Measurements from ENCODE around the gene EFCAB3. TPM values are rescaled to one million over a fixed set of nuclear protein-coding genes. Genes with fewer than 3 reads are reported as not detected.
"Not testable (repeated sequence)": the region's sequence is repeated elsewhere in the genome, so short reads cannot be mapped to it uniquely, and the experiment has no call there.

The EFCAB3 gene
- total RNA-seq, 2 experiments from 2014 or later, result not detected

- CTCF ChIA-PET, POLR2A ChIA-PET: not testable (repeated sequence)
Observed at GRCh38 chr17:62458483-62458882, 78.1 kb downstream of the EFCAB3 start.

DNA sequence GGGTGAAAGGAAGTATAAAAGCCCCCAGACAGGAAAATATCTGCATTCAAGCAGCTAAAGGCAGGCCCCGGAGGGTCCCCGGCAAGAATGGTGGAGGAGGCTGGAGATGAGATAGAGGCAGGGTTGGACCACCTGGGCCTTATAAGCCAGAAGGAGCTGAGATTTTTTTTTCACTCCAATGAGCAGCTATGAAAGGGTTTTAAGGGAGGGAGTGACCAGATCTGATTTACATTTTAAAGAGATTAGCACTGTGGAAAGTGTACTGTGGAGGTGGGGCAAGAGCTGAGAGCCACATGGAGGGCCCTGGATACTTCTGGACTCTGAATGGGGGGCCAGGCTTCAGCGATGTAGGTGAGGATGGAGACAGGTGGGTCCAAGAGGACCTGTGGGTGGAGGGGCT, 84.1 kb downstream of the EFCAB3 start:
- POLR2A ChIA-PET, CTCF ChIA-PET: not testable (repeated sequence)

DNA sequence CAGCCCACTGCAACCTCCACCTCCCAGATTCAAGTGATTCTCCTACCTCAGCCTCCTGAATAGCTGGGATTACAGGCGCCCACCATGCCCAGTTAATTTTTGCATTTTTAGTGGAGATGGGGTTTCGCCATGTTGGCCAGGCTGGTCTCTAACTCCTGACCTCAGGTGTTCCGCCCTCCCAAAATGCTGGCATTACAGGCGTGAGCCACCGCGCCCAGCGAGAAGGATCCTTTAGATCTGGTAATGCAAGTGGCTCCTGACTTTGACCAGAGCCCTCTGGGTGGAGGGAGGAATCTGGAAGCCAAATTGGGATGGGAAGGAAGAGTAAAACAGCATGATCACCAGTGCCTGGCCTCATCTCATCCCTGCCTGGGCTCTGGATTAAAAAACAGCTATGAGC, 84.9 kb downstream of the EFCAB3 start:
- POLR2A ChIA-PET, CTCF ChIA-PET: not testable (repeated sequence)

Other genes with a start within 250 kb of the EFCAB3 start
- gene METTL2A, start 43.3 kb downstream of the EFCAB3 start, total RNA-seq, result 10 to 100 TPM; 37.9 to 39.0 TPM
- 10 to 100 TPM; 34.9 to 40.3 TPM for gene TLK2, start 98.3 kb downstream of the EFCAB3 start, total RNA-seq
- gene MRC2, start 247.1 kb downstream of the EFCAB3 start, total RNA-seq, result 1 to 10 TPM; 4.5 to 4.7 TPM